ENCODE data around the gene CTAGE9.
"Not testable (repeated sequence)": the region's sequence is repeated elsewhere in the genome, so short reads cannot be mapped to it uniquely, and the experiment has no call there.

GRCh38 chr6:131700851-131701250, 10.0 kb downstream of the CTAGE9 start:
- not testable (repeated sequence) for TF ChIP-seq POLR2AphosphoS5 (IDR thresholded peaks at IDR 0.05); CTCF (IDR thresholded peaks at IDR 0.05); POLR2A (IDR thresholded peaks at IDR 0.05; ENCODE audit: low read depth)

Measured in esophagus muscularis mucosa (tissue), 3 donors.